Measurements from ENCODE around the gene CRYGC.
A peak's percentile ranks its signal among the peaks of the same experiment; 100 is the strongest.
"Not testable (repeated sequence)": the region's sequence is repeated elsewhere in the genome, so short reads cannot be mapped to it uniquely, and the experiment has no call there.

The CRYGC gene

GRCh38 chr2:208135794-208136715 is 6.4 kb upstream of the CRYGC start:
- DNase-seq = no peak

GRCh38 chr2:208134928-208135586 is 5.4 kb upstream of the CRYGC start:
- DNase-seq = peak; percentile 19 to 23

- DNase-seq = no peak
Measured at GRCh38 chr2:208130712-208131110, 1.1 kb upstream of the CRYGC start.

GRCh38 chr2:208128136-208128535 is 1.5 kb downstream of the CRYGC start:
- no peak for DNase-seq

GRCh38 chr2:208127090-208127489 is 2.5 kb downstream of the CRYGC start:
- DNase-seq = no peak

GRCh38 chr2:208125251-208125650 is 4.4 kb downstream of the CRYGC start:
- no peak for DNase-seq

- peak; percentile 22 to 28 for DNase-seq
Measured at GRCh38 chr2:208124013-208124715, 5.5 kb downstream of the CRYGC start, which contains the start of gene CRYGD. TSS of gene CRYGD (minus strand) at chr2:208124524. CDS start at chr2:208124473, 51 bp downstream.

- DNase-seq = no peak
Measured at GRCh38 chr2:208122248-208122647, 7.4 kb downstream of the CRYGC start.

- DNase-seq = no peak
Measured at GRCh38 chr2:208118918-208119317, 10.7 kb downstream of the CRYGC start.

- DNase-seq = not testable (repeated sequence)
Measured at GRCh38 chr2:208117390-208117789, 12.2 kb downstream of the CRYGC start.

- DNase-seq = no peak
Measured at GRCh38 chr2:208112969-208113368, 16.7 kb downstream of the CRYGC start.

GRCh38 chr2:208112273-208112745 is 17.3 kb downstream of the CRYGC start:
- not testable (repeated sequence) for DNase-seq

- DNase-seq = no peak
Measured at GRCh38 chr2:208103616-208104015, 26.0 kb downstream of the CRYGC start.

- no peak for DNase-seq
Measured at GRCh38 chr2:208101716-208102631, 27.7 kb downstream of the CRYGC start.

- no peak for DNase-seq
Measured at GRCh38 chr2:208099682-208100470, 29.8 kb downstream of the CRYGC start.

- not testable (repeated sequence) for DNase-seq
Measured at GRCh38 chr2:208098701-208099100, 30.9 kb downstream of the CRYGC start.

GRCh38 chr2:208098267-208098666 is 31.4 kb downstream of the CRYGC start:
- DNase-seq = no peak

- DNase-seq = no peak
Measured at GRCh38 chr2:208097801-208098200, 31.8 kb downstream of the CRYGC start.

- DNase-seq = no peak
Measured at GRCh38 chr2:208097313-208097712, 32.3 kb downstream of the CRYGC start.

- no peak for DNase-seq
Measured at GRCh38 chr2:208096080-208096479, 33.5 kb downstream of the CRYGC start.

- no peak for DNase-seq
Measured at GRCh38 chr2:208093128-208093527, 36.5 kb downstream of the CRYGC start.

Data from activated T-cell treated with anti-CD3 and anti-CD28 coated beads, Interleukin-2, amount 50 U/mL, for 48 hours (primary cell).